Neural progenitor cell (in vitro differentiated cells): Measurements from ENCODE around the gene F8.

Experiments
- EZH2 ChIP-seq: fragments of 200-600 bp; sonication (generic); IDR thresholded peaks from 2 replicates; pipeline ENCODE4 v1.6.1; 2017; ENCODE audit warnings: antibody characterized with exemption, mild to moderate bottlenecking, moderate library complexity
- TF ChIP-seq, protein P1 (sequence below): fragments of 200-600 bp; sonication (generic); IDR thresholded peaks from 2 replicates; pipeline ENCODE4 v1.5.1; 2017; ENCODE audit warnings: antibody characterized with exemption, mild to moderate bottlenecking

DNA sequence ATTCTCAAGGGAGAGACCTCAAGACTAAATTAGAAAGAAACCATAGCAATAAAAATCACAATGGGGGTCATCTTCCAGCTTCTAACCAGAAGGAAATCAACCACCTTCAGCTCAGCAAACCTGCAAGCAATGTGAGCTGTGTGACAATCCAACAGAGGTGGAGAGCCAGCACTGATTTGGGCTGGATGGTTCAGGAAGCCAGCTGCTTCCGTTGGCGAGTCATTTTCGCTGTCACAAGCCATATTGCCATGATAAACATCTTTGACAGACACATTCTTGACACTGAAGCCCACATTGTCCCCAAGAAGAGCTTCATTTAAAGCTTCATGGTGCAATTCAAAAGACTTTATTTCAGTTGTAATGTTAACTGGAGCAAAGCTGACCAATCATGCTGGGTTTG, 113.7 kb downstream of the F8 start:
- TF ChIP-seq, protein P1, sequence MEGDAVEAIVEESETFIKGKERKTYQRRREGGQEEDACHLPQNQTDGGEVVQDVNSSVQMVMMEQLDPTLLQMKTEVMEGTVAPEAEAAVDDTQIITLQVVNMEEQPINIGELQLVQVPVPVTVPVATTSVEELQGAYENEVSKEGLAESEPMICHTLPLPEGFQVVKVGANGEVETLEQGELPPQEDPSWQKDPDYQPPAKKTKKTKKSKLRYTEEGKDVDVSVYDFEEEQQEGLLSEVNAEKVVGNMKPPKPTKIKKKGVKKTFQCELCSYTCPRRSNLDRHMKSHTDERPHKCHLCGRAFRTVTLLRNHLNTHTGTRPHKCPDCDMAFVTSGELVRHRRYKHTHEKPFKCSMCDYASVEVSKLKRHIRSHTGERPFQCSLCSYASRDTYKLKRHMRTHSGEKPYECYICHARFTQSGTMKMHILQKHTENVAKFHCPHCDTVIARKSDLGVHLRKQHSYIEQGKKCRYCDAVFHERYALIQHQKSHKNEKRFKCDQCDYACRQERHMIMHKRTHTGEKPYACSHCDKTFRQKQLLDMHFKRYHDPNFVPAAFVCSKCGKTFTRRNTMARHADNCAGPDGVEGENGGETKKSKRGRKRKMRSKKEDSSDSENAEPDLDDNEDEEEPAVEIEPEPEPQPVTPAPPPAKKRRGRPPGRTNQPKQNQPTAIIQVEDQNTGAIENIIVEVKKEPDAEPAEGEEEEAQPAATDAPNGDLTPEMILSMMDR, result no peak
- no peak for TF ChIP-seq EZH2
